Loucy (cell line): ENCODE results near the gene TMCC2.

Experiments used
- CTCF ChIP-seq: fragments of 200-600 bp; sonication (generic); conservative IDR thresholded peaks from 2 replicates; pipeline ENCODE4 v1.5.1; 2014; ENCODE audit warnings: mild to moderate bottlenecking, antibody characterized with exemption, low read length
- EZH2phosphoT487 ChIP-seq: fragments of 200-600 bp; IDR thresholded peaks from 2 replicates; pipeline ENCODE4 v1.6.1; 2018; ENCODE audit warnings: antibody characterized with exemption, mild to moderate bottlenecking, moderate library complexity, borderline replicate concordance

- TF ChIP-seq CTCF (no peak), EZH2phosphoT487 (no peak)
These were observed 55.8 kb downstream of the TMCC2 start for GRCh38 chr1:205283270-205284147.
